Kidney (tissue), 14 donors: ENCODE data around the gene RFT1. TPM values are rescaled to one million over a fixed set of nuclear protein-coding genes. Genes with fewer than 3 reads are reported as not detected.

Source experiments
- DNase-seq, 5 donors: peaks; one replicate each; pipeline ENCODE4 v3.0.0-alpha.2; 2013 to 2020
- FAIRE-seq: peaks from 2 replicates; lab custom pipeline; 2012; peaks lifted over from hg19 to GRCh38; lab: Jason Lieb, UNC
- H3K27ac ChIP-seq, 2 donors: one replicate each; pipeline ENCODE4 v1.7.0; 2013; ENCODE audit warnings: low read depth in 2 of 2, low read length in 2 of 2, inconsistent platforms in 1 of 2
- H3K27me3 ChIP-seq: one replicate; pipeline ENCODE4 v1.7.1; 2013; ENCODE audit warnings: low read length, inconsistent platforms; ENCODE audit not compliant: control insufficient read depth, insufficient read depth
- H3K36me3 ChIP-seq, 3 donors: one replicate each; pipeline versions ENCODE4 v1.7.0 to v1.7.1; 2013; ENCODE audit warnings: low read length in 3 of 3, control low read depth in 1 of 3, inconsistent platforms in 1 of 3; ENCODE audit not compliant: insufficient read depth in 3 of 3, control insufficient read depth in 2 of 3
- H3K4me1 ChIP-seq, 3 donors: one replicate each; pipeline versions ENCODE4 v1.7.0 to v1.7.1; 2013; ENCODE audit warnings: low read length in 3 of 3, inconsistent platforms in 1 of 3, low read depth in 1 of 3; ENCODE audit not compliant: control insufficient read depth in 2 of 3, insufficient read depth in 2 of 3
- H3K4me3 ChIP-seq, 3 donors: one replicate each; pipeline versions ENCODE4 v1.7.0 to v1.8.1; 2013; ENCODE audit warnings: low read length in 3 of 3, control low read depth in 1 of 3, inconsistent platforms in 1 of 3
- H3K9ac ChIP-seq, 3 donors: one replicate each; pipeline versions ENCODE4 v1.7.0 to v1.7.1; 2013; ENCODE audit warnings: low read length in 3 of 3, control low read depth in 1 of 3, inconsistent platforms in 1 of 3
- H3K9me3 ChIP-seq, 3 donors: one replicate each; pipeline versions ENCODE4 v1.7.0 to v1.7.1; 2013; ENCODE audit warnings: low read length in 3 of 3, control low read depth in 1 of 3, inconsistent platforms in 1 of 3; ENCODE audit not compliant: control insufficient read depth in 2 of 3, insufficient read depth in 1 of 3
- intact Hi-C: fragments of 100-400 bp; cut with DNase I; formaldehyde crosslinking; loops from one replicate; pipeline ENCODE4 v1.11.1; 2022
- polyA plus RNA-seq: library from polyadenylated mRNA; stranded (reverse); fragments of 350-450 nt; fragmentation: Illumina TruSeq; extraction: RNeasy Lipid Tissue Mini Kit (QIAGEN cat#74804); gene quantifications from one replicate; pipeline ENCODE4 v1.2.3, GENCODE V29; 2014; ENCODE audit warnings: low read depth, low replicate concordance; ENCODE audit not compliant: insufficient read depth
- total RNA-seq: library from RNA; stranded (reverse); fragmentation: NEBNext Ultra II Directional; extraction: Animal tissue kit (Norgen Biotek cat#: 25700); gene quantifications from one replicate; pipeline ENCODE4 v1.2.1, GENCODE V29; 2021
- TF ChIP-seq, protein P1 (sequence below): IDR thresholded peaks from 3 replicates; pipeline ENCODE4 v1.5.1; 2012; ENCODE audit warnings: mild to moderate bottlenecking, moderate library complexity, borderline replicate concordance; ENCODE audit not compliant: insufficient read depth; ENCODE audit errors: extremely low read depth
- donor health status: control.
- donor health status: control.
- donor health status: control.
- donor health status: control.
- donor health status: control.
- donor health status: DM: yes; HTN: yes; CAD: no.
- donor health status: Normal renal cell carcinoma (clear cell type).

Gene RFT1
- total and polyA plus RNA-seq, 2 donors from 2014 or later: 14.7 to 22.8 TPM

DNA sequence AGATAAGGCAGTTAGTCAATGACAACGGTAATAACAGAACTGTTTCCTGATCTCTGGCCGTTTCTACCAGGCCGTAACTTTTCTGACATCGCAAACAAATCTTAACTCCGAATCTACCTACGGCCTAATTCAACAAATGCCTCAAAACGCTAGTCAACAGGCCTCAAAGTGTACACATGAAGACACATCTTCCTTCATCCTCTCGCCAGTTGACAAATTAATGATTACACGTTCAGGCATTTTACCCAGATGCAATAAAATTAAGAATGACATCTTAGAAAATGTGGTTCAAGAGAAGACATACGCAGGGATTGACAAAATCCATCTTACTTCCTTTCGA lies 85.9 kb downstream of the RFT1 start:
- H3K4me3 ChIP-seq: peak overlapping the region; percentile 81 to 86 (median 85)
- H3K27me3 ChIP-seq: no peaks in the 10 kb centered on the region

DNA sequence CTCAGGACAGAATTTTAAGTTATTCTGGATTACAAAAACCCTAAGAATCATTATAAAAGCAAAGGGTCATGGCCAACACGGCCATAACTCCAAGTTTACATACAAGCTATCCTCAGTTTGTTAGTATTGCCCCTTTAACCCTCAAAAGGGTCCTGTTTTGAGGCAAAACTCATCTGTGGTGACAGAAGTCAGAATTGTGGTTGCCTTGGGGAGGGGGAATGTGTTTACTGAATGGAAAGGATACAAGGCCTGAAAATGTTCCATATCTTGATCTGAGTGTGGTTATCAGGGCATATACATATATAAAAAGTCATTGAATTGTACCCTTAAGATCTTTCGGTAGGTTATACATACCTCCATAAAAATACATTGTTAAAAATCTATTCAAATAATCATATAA lies 86.5 kb downstream of the RFT1 start:
- DNase-seq: no peak

More for the DNA sequence above, 85.9 kb downstream of the RFT1 start:
- intact Hi-C loops: no loop called here
- H3K9ac ChIP-seq: peak overlapping the region; percentile 74 to 90 (median 82)
- H3K4me1 ChIP-seq: peaks cover 0 to 13% (median 8%) of the 10 kb centered on the region in 3 donors
- DNase-seq: no peak
- peak overlapping the region; percentile 56 to 81 for H3K27ac ChIP-seq
- no peaks in the 10 kb centered on the region for H3K36me3 ChIP-seq
- H3K9me3 ChIP-seq: no peaks in the 10 kb centered on the region
- TF ChIP-seq, protein P1, sequence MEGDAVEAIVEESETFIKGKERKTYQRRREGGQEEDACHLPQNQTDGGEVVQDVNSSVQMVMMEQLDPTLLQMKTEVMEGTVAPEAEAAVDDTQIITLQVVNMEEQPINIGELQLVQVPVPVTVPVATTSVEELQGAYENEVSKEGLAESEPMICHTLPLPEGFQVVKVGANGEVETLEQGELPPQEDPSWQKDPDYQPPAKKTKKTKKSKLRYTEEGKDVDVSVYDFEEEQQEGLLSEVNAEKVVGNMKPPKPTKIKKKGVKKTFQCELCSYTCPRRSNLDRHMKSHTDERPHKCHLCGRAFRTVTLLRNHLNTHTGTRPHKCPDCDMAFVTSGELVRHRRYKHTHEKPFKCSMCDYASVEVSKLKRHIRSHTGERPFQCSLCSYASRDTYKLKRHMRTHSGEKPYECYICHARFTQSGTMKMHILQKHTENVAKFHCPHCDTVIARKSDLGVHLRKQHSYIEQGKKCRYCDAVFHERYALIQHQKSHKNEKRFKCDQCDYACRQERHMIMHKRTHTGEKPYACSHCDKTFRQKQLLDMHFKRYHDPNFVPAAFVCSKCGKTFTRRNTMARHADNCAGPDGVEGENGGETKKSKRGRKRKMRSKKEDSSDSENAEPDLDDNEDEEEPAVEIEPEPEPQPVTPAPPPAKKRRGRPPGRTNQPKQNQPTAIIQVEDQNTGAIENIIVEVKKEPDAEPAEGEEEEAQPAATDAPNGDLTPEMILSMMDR: no peak
- FAIRE-seq: no peak

DNA sequence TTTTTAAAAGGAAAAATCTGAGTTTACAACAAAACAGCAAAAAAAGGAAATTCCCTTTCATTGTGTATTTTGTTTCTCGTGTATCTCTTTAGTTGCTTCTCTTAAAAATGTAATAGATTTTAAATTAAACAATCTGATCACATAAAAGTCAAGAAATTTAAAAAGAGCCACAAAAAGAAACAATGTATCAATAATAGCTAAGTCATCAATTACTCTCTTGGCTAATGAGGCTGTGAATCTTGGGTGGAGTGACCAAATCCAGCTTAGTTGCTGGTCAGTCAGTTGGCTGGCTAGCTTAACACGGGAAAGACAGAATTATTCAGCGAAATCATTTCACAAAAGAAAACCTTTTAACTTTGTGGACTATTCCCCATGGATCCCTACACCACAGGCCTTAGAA lies 87.6 kb downstream of the RFT1 start:
- no peak overlapping the region for H3K9ac ChIP-seq
- intact Hi-C loops: no loop called here
- peaks cover 0 to 13% (median 11%) of the 10 kb centered on the region in 3 donors for H3K4me1 ChIP-seq
- no peak overlapping the region for H3K27ac ChIP-seq
- TF ChIP-seq, protein P1: no peak
- H3K9me3 ChIP-seq: no peaks in the 10 kb centered on the region
- no peaks in the 10 kb centered on the region for H3K27me3 ChIP-seq
- no peak for FAIRE-seq
- no peak for DNase-seq
- no peaks in the 10 kb centered on the region for H3K36me3 ChIP-seq
- no peak overlapping the region for H3K4me3 ChIP-seq

More for the DNA sequence above, 86.5 kb downstream of the RFT1 start:
- Histone ChIP-seq H3K9ac (peak overlapping the region in 1 of 3 donors; percentile 82), H3K27me3 (no peaks in the 10 kb centered on the region), H3K27ac (no peak overlapping the region), H3K4me1 (peaks cover 0 to 13% (median 11%) of the 10 kb centered on the region in 3 donors), H3K4me3 (peak overlapping the region in 1 of 3 donors; percentile 85), H3K36me3 (no peaks in the 10 kb centered on the region), H3K9me3 (no peaks in the 10 kb centered on the region)
- intact Hi-C loops: no loop called here
- no peak for FAIRE-seq
- TF ChIP-seq, protein P1: no peak

DNA sequence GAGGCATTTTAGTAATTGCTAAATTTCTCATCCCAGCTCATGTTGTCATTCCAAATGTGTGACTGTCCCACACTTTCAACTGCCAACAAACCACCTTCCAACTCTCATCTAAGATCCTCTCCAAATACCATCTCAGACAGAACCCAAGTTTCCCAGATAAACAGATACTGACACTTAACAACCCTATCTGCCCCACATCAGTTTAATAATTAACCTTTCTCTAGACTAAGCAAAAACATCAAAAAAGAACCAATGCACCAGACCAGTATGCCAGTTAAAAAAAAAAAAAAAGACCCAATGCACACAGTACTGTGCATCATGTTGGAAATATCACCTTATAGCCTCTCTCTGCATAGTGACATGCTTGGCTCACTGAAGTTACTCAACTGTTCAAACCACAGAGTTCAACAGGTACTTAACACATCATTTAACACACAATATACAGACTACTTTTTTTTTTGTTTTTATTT lies 89.8 kb downstream of the RFT1 start:
- Histone ChIP-seq H3K4me1 (peaks cover 0 to 13% (median 11%) of the 10 kb centered on the region in 3 donors), H3K4me3 (no peak overlapping the region), H3K27me3 (no peaks in the 10 kb centered on the region), H3K36me3 (no peaks in the 10 kb centered on the region), H3K9ac (no peak overlapping the region), H3K27ac (no peak overlapping the region), H3K9me3 (no peaks in the 10 kb centered on the region)
- FAIRE-seq (no peak), DNase-seq (peak in 1 of 5 donors; percentile 19)
- TF ChIP-seq, protein P1: no peak
- intact Hi-C loops: no loop called here
